ENCODE data around the gene ELAVL1. TPM values are rescaled to one million over a fixed set of nuclear protein-coding genes. Genes with fewer than 3 reads are reported as not detected.
"Not testable (repeated sequence)": the region's sequence is repeated elsewhere in the genome, so short reads cannot be mapped to it uniquely, and the experiment has no call there.

ELAVL1 gene
- total and polyA plus RNA-seq, 9 of the 15 experiments (the other 6 are each of a cell fraction or from before 2014, with no cell fraction given), result 4.3 to 172 (median 69.2) TPM

- Histone ChIP-seq H3K9me3 (replicated peaks; ENCODE audit: control insufficient read depth, insufficient read depth, low read depth, low read length) (no peaks in the 10 kb centered on the region), H3K4me1 (replicated peaks in 1 of 2; ENCODE audit: control insufficient read depth in 2 of 2, insufficient read depth in 2 of 2, low read length in 2 of 2) (peaks cover 12 to 32% of the 10 kb centered on the region in 2 experiments; a peak in 4 of 5 replicates), H3K4me3 (no peak overlapping the region), H3K9ac (ENCODE audit: insufficient read depth in 1 of 2, low read depth in 2 of 2, low read length in 2 of 2) (no peak overlapping the region; a peak in 2 of 4 replicates), H3K27ac (ENCODE audit: extremely low read depth, low read depth, low read length) (no peak overlapping the region), H3K4me2 (ENCODE audit: insufficient read depth, low read length) (no peak overlapping the region), H4K20me1 (replicated peaks; ENCODE audit: control insufficient read depth, insufficient read depth, low read length) (no peaks in the 10 kb centered on the region), H2AFZ (ENCODE audit: low read depth, low read length) (no peak overlapping the region), H3K36me3 (ENCODE audit: control insufficient read depth, insufficient read depth, low read length) (no peaks in the 10 kb centered on the region), H3K79me2 (ENCODE audit: control insufficient read depth, insufficient read depth, low read length) (no peaks in the 10 kb centered on the region), H3K27me3 (ENCODE audit: control insufficient read depth in 2 of 2, insufficient read depth in 2 of 2, low read length in 2 of 2) (no peaks in the 10 kb centered on the region), H3K9me1 (ENCODE audit: control insufficient read depth, insufficient read depth, low read length) (no peaks in the 10 kb centered on the region)
- ChIA-PET CTCF (ENCODE audit: low intra/inter-chr PET ratio) (no interaction called here), POLR2A (interaction anchor here (0.7 kb wide), 1 partner anchor 8 kb away, joined by 3 read pairs; no protein-coding TSS in a partner anchor)
- FAIRE-seq (no peak), ATAC-seq (no peak), DNase-seq (ENCODE audit: extremely low read depth in 1 of 4, low spot score in 3 of 4) (no peak)
- TF ChIP-seq ZNF57 (CRISPR knock-in tag; IDR thresholded peaks at IDR 0.05), result no peak
- peak; percentile 14; the same call in 1 of the 2 replicates for TF ChIP-seq CBFA2T3 (IDR thresholded peaks at IDR 0.05)
- intact Hi-C loops (cut with micrococcal nuclease), result no loop called here
- WGBS (ENCODE audit: insufficient coverage, low coverage, missing lambda C conversion rate), result 51% methylated on average over 5 of the region's 5 CpGs
- BruUV-seq (replicated peaks), result no TSS peak
- in situ Hi-C loops (cut with MboI), result no loop called here
These were observed 19.9 kb upstream of the ELAVL1 start for GRCh38 chr19:8025316-8025715.

- H3K4me3 ChIP-seq; H3K4me2 ChIP-seq (ENCODE audit: insufficient read depth, low read length); H3K9me3 ChIP-seq (replicated peaks; ENCODE audit: control insufficient read depth, insufficient read depth, low read depth, low read length); H3K27ac ChIP-seq (ENCODE audit: extremely low read depth, low read depth, low read length); FAIRE-seq; H2AFZ ChIP-seq (ENCODE audit: low read depth, low read length); H3K9me1 ChIP-seq (ENCODE audit: control insufficient read depth, insufficient read depth, low read length); CTCF ChIA-PET (ENCODE audit: low intra/inter-chr PET ratio); BruUV-seq (replicated peaks); ATAC-seq; H4K20me1 ChIP-seq (replicated peaks; ENCODE audit: control insufficient read depth, insufficient read depth, low read length); H3K27me3 ChIP-seq (ENCODE audit: control insufficient read depth in 2 of 2, insufficient read depth in 2 of 2, low read length in 2 of 2); H3K9ac ChIP-seq (ENCODE audit: insufficient read depth in 1 of 2, low read depth in 2 of 2, low read length in 2 of 2); intact Hi-C loops (cut with micrococcal nuclease); H3K79me2 ChIP-seq (ENCODE audit: control insufficient read depth, insufficient read depth, low read length); H3K36me3 ChIP-seq (ENCODE audit: control insufficient read depth, insufficient read depth, low read length); DNase-seq (ENCODE audit: extremely low read depth in 1 of 4, low spot score in 3 of 4); in situ Hi-C loops (cut with MboI): not testable (repeated sequence)
- WGBS (ENCODE audit: insufficient coverage, low coverage, missing lambda C conversion rate), result 89% methylated on average over 3 of the region's 3 CpGs
- H3K4me1 ChIP-seq (replicated peaks in 1 of 2; ENCODE audit: control insufficient read depth in 2 of 2, insufficient read depth in 2 of 2, low read length in 2 of 2), result peaks cover 12 to 29% of the 10 kb centered on the region in 2 experiments; a peak in 4 of 5 replicates
- POLR2A ChIA-PET, result interaction anchor here (0.6 kb wide), 1 partner anchor 26 kb away, joined by 3 read pairs; no protein-coding TSS in a partner anchor
These were observed 18.8 kb upstream of the ELAVL1 start for GRCh38 chr19:8024256-8024655.
